ENCODE measurements around the gene CAPZB. TPM values are rescaled to one million over a fixed set of nuclear protein-coding genes. Genes with fewer than 3 reads are reported as not detected.

CAPZB gene
- total and polyA plus RNA-seq, 2 experiments from 2014 or later, result 86.2 to 278 TPM

GRCh38 chr1:19385869-19386591 is 99.3 kb downstream of the CAPZB start:
- DNase-seq (ENCODE audit: low read depth in 1 of 2, low spot score in 1 of 2), result peak in 1 of 2 donors; percentile 85
- Histone ChIP-seq H3K9me3 (ENCODE audit: low read depth) (no peaks in the 10 kb centered on the region), H3K36me3 (peaks cover 2% of the 10 kb centered on the region), H3K4me1 (ENCODE audit: low read depth) (no peaks in the 10 kb centered on the region), H3K4me3 (no peak overlapping the region), H3K27ac (no peak overlapping the region), H3K27me3 (no peaks in the 10 kb centered on the region)
- TF ChIP-seq, protein P1, sequence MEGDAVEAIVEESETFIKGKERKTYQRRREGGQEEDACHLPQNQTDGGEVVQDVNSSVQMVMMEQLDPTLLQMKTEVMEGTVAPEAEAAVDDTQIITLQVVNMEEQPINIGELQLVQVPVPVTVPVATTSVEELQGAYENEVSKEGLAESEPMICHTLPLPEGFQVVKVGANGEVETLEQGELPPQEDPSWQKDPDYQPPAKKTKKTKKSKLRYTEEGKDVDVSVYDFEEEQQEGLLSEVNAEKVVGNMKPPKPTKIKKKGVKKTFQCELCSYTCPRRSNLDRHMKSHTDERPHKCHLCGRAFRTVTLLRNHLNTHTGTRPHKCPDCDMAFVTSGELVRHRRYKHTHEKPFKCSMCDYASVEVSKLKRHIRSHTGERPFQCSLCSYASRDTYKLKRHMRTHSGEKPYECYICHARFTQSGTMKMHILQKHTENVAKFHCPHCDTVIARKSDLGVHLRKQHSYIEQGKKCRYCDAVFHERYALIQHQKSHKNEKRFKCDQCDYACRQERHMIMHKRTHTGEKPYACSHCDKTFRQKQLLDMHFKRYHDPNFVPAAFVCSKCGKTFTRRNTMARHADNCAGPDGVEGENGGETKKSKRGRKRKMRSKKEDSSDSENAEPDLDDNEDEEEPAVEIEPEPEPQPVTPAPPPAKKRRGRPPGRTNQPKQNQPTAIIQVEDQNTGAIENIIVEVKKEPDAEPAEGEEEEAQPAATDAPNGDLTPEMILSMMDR (IDR thresholded peaks at IDR 0.05; ENCODE audit: low read depth, low read length), result no peak

- no peak for DNase-seq (ENCODE audit: low read depth in 1 of 2, low spot score in 1 of 2)
- Histone ChIP-seq H3K4me1 (ENCODE audit: low read depth) (no peaks in the 10 kb centered on the region), H3K36me3 (peaks cover 2% of the 10 kb centered on the region), H3K9me3 (ENCODE audit: low read depth) (no peaks in the 10 kb centered on the region), H3K27me3 (no peaks in the 10 kb centered on the region), H3K4me3 (no peak overlapping the region), H3K27ac (no peak overlapping the region)
- TF ChIP-seq, protein P1 (IDR thresholded peaks at IDR 0.05; ENCODE audit: low read depth, low read length), result no peak
Measured at GRCh38 chr1:19385221-19385620, 100.1 kb downstream of the CAPZB start.

- peaks cover 2% of the 10 kb centered on the region for H3K36me3 ChIP-seq
- no peaks in the 10 kb centered on the region for H3K9me3 ChIP-seq (ENCODE audit: low read depth)
- no peak overlapping the region for H3K27ac ChIP-seq
- no peak overlapping the region for H3K4me3 ChIP-seq
- DNase-seq (ENCODE audit: low read depth in 1 of 2, low spot score in 1 of 2), result no peak
- H3K27me3 ChIP-seq, result no peaks in the 10 kb centered on the region
- TF ChIP-seq, protein P1 (IDR thresholded peaks at IDR 0.05; ENCODE audit: low read depth, low read length), result no peak
- H3K4me1 ChIP-seq (ENCODE audit: low read depth), result no peaks in the 10 kb centered on the region
Measured at GRCh38 chr1:19384772-19385187, 100.6 kb downstream of the CAPZB start.

- Histone ChIP-seq H3K4me3 (no peak overlapping the region), H3K27me3 (no peaks in the 10 kb centered on the region), H3K36me3 (peaks cover 2% of the 10 kb centered on the region), H3K4me1 (ENCODE audit: low read depth) (no peaks in the 10 kb centered on the region), H3K27ac (no peak overlapping the region), H3K9me3 (ENCODE audit: low read depth) (no peaks in the 10 kb centered on the region)
- TF ChIP-seq, protein P1 (IDR thresholded peaks at IDR 0.05; ENCODE audit: low read depth, low read length), result no peak
- peak in 1 of 2 donors; percentile 57 for DNase-seq (ENCODE audit: low read depth in 1 of 2, low spot score in 1 of 2)
Measured at GRCh38 chr1:19384113-19384512, 101.2 kb downstream of the CAPZB start.

DNA sequence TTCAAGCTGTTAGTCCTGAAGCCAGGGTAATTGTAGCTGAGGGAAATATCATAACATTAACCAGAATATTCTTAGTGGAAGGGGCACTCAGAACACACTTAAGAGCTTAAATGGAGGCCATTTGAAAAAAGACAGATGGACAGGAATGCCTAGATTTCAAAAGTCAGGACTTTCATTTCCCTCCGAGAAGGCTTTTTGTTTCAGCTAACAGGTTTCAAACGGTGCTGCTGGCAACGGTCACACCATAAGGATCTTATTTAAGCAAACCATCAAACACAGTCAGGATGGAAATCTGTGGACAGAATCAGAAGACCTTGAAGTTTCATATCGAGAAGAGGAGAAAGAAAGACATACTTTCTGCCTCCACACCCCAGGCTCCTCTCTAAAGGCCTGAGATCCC is 103.1 kb downstream of the CAPZB start:
- TF ChIP-seq, protein P1 (IDR thresholded peaks at IDR 0.05; ENCODE audit: low read depth, low read length), result no peak
- no peak for DNase-seq (ENCODE audit: low read depth in 1 of 2, low spot score in 1 of 2)

More for the DNA sequence above, 103.1 kb downstream of the CAPZB start:
- Histone ChIP-seq H3K4me3 (no peak overlapping the region), H3K36me3 (peaks cover 14% of the 10 kb centered on the region), H3K4me1 (ENCODE audit: low read depth) (no peaks in the 10 kb centered on the region), H3K27ac (peak overlapping the region; percentile 25), H3K27me3 (no peaks in the 10 kb centered on the region), H3K9me3 (ENCODE audit: low read depth) (no peaks in the 10 kb centered on the region)
